GM19438 (cell line): ENCODE results near the gene SOX6.
"Not testable (repeated sequence)": the region's sequence is repeated elsewhere in the genome, so short reads cannot be mapped to it uniquely, and the experiment has no call there.

Source experiments
- ATAC-seq: cut with Tn5 transposase; IDR thresholded peaks from one replicate; pipeline ENCODE4 v1.9.1; 2021; ENCODE audit warnings: low read depth; ENCODE audit not compliant: unreplicated experiment

SOX6 gene

GRCh38 chr11:16078936-16079335 is 277.4 kb downstream of the SOX6 start:
- no peak for ATAC-seq

GRCh38 chr11:16070573-16070972 is 285.8 kb downstream of the SOX6 start:
- no peak for ATAC-seq

- not testable (repeated sequence) for ATAC-seq
Measured at GRCh38 chr11:16067268-16067667, 289.1 kb downstream of the SOX6 start.

- ATAC-seq = no peak
Measured at GRCh38 chr11:16059332-16059731, 297.0 kb downstream of the SOX6 start.

GRCh38 chr11:16058671-16059070 is 297.7 kb downstream of the SOX6 start:
- ATAC-seq = no peak

- ATAC-seq = no peak
Measured at GRCh38 chr11:16052750-16053149, 303.6 kb downstream of the SOX6 start.

GRCh38 chr11:16049611-16050010 is 306.7 kb downstream of the SOX6 start:
- ATAC-seq = no peak

GRCh38 chr11:16047073-16047472 is 309.3 kb downstream of the SOX6 start:
- no peak for ATAC-seq

- no peak for ATAC-seq
Measured at GRCh38 chr11:16043617-16044016, 312.7 kb downstream of the SOX6 start.

- no peak for ATAC-seq
Measured at GRCh38 chr11:16041207-16041606, 315.1 kb downstream of the SOX6 start.

- no peak for ATAC-seq
Measured at GRCh38 chr11:16040151-16040550, 316.2 kb downstream of the SOX6 start.

GRCh38 chr11:16037179-16037578 is 319.2 kb downstream of the SOX6 start:
- ATAC-seq = no peak

GRCh38 chr11:16036218-16036617 is 320.1 kb downstream of the SOX6 start:
- no peak for ATAC-seq

GRCh38 chr11:16034074-16034473 is 322.3 kb downstream of the SOX6 start:
- ATAC-seq = no peak

GRCh38 chr11:16032974-16033373 is 323.4 kb downstream of the SOX6 start:
- ATAC-seq = no peak

- ATAC-seq = no peak
Measured at GRCh38 chr11:16031210-16031609, 325.1 kb downstream of the SOX6 start.

- ATAC-seq = no peak
Measured at GRCh38 chr11:16030664-16031063, 325.7 kb downstream of the SOX6 start.

GRCh38 chr11:16029151-16029550 is 327.2 kb downstream of the SOX6 start:
- ATAC-seq = not testable (repeated sequence)

GRCh38 chr11:16028419-16028818 is 327.9 kb downstream of the SOX6 start:
- no peak for ATAC-seq

GRCh38 chr11:16027621-16028020 is 328.7 kb downstream of the SOX6 start:
- ATAC-seq = no peak

- ATAC-seq = no peak
Measured at GRCh38 chr11:16026849-16027248, 329.5 kb downstream of the SOX6 start.

- ATAC-seq = no peak
Measured at GRCh38 chr11:16018931-16019330, 337.4 kb downstream of the SOX6 start.

- no peak for ATAC-seq
Measured at GRCh38 chr11:16016468-16016829, 339.9 kb downstream of the SOX6 start.
